A549 (cell line): ENCODE measurements around the gene TSEN54. TPM values are rescaled to one million over a fixed set of nuclear protein-coding genes. Genes with fewer than 3 reads are reported as not detected.
A peak's percentile ranks its signal among the peaks of the same experiment; 100 is the strongest.

Source experiments
- ATAC-seq, 2 experiments: fragments of 200-7000 bp in 1 of 2; fragments of >200 bp in 1 of 2; cut with Nextera tagmentation in 1 of 2; cut with Tn5 transposase in 1 of 2; 3 replicates each; pipeline versions ENCODE4 v1.8.0 to v1.9.1; 2018 to 2020; ENCODE audit warnings: mild to moderate bottlenecking in 1 of 2, moderate library complexity in 1 of 2
- CTCF ChIA-PET: fragments of 300-600 bp; sonication (Branson Sonifier 250); formaldehyde crosslinking; extraction: SDS; loops from one replicate; lab custom pipeline; 2021; ENCODE audit warnings: antibody characterized with exemption, inconsistent platforms; lab: Yijun Ruan, JAX
- POLR2A ChIA-PET: fragments of 350-600 bp; formaldehyde crosslinking; extraction: SDS; loops from one replicate; lab custom pipeline; 2021; ENCODE audit warnings: antibody characterized with exemption, inconsistent platforms; lab: Yijun Ruan, JAX
- DNase-seq, 2 experiments: peaks; one replicate each; pipeline versions ENCODE4 v3.0.0 to v3.0.0-alpha.2; 2011 to 2016; ENCODE audit warnings: low read depth in 1 of 2, low spot score in 1 of 2
- FAIRE-seq: peaks from 2 replicates; lab custom pipeline; 2011; peaks lifted over from hg19 to GRCh38; lab: Jason Lieb, UNC
- H3K27ac ChIP-seq, 2 experiments: fragments of >200 bp; sonication (Bioruptor Twin); formaldehyde crosslinking; 3 replicates each; pipeline ENCODE4 v1.5.1; 2016 to 2017
- H3K4me1 ChIP-seq: fragments of >200 bp; sonication (Bioruptor Twin); formaldehyde crosslinking; 3 replicates; pipeline ENCODE4 v1.6.1; 2016
- H3K4me2 ChIP-seq: fragments of >200 bp; sonication (Bioruptor Twin); formaldehyde crosslinking; 3 replicates; pipeline ENCODE4 v1.6.1; 2016
- H3K4me3 ChIP-seq: fragments of >200 bp; sonication (Bioruptor Twin); formaldehyde crosslinking; 3 replicates; pipeline ENCODE4 v1.5.1; 2016
- H3K9me3 ChIP-seq: fragments of >200 bp; sonication (Bioruptor Twin); formaldehyde crosslinking; 3 replicates; pipeline ENCODE4 v1.6.1; 2016
- BHLHE40 ChIP-seq: IDR thresholded peaks from 2 replicates; pipeline ENCODE4 v1.6.1; 2012; ENCODE audit warnings: low read depth, low read length, inconsistent platforms
- CBX8 ChIP-seq: fragments of 200-600 bp; sonication (generic); IDR thresholded peaks from 2 replicates; pipeline ENCODE4 v1.6.1; 2016
- EHF ChIP-seq: fragments of 250-450 bp; sonication (Bioruptor Pico); IDR thresholded peaks from 2 replicates; pipeline ENCODE4 v1.5.0; 2020; ENCODE audit warnings: mild to moderate bottlenecking
- EHMT2 ChIP-seq: fragments of 200-600 bp; sonication (generic); IDR thresholded peaks from 2 replicates; pipeline ENCODE4 v1.6.1; 2016; ENCODE audit warnings: antibody characterized with exemption, low read depth, mild to moderate bottlenecking, moderate library complexity
- EP300 ChIP-seq, 2 experiments: fragments of >200 bp; sonication (Bioruptor Twin); formaldehyde crosslinking; IDR thresholded peaks; 2 replicates in 1 of 2; 3 replicates in 1 of 2; pipeline ENCODE4 v1.6.1; 2016 to 2017
- ESRRA ChIP-seq: fragments of 150-350 bp; IDR thresholded peaks from 2 replicates; pipeline ENCODE4 v1.6.1; 2014; ENCODE audit warnings: mild to moderate bottlenecking, low read length, borderline replicate concordance
- FOSL2 ChIP-seq, 2 experiments: fragments of 450-650 bp in 1 of 2; fragments of >200 bp in 1 of 2; sonication (Bioruptor Twin) in 1 of 2; formaldehyde crosslinking; IDR thresholded peaks; 2 replicates each; pipeline versions ENCODE4 v1.5.0 to v1.6.1; 2016 to 2020; ENCODE audit warnings: mild to moderate bottlenecking in 1 of 2, moderate library complexity in 1 of 2
- GATA3 ChIP-seq: IDR thresholded peaks from 2 replicates; pipeline ENCODE4 v1.6.1; 2012; ENCODE audit warnings: borderline replicate concordance
- HDAC2 ChIP-seq: fragments of 200-600 bp; sonication (generic); IDR thresholded peaks from 2 replicates; pipeline ENCODE4 v1.6.1; 2016
- HOXA7 ChIP-seq: fragments of 250-450 bp; sonication (Bioruptor Pico); IDR thresholded peaks from 2 replicates; pipeline ENCODE4 v1.5.0; 2020; ENCODE audit warnings: mild to moderate bottlenecking, moderate library complexity
- JUNB ChIP-seq: fragments of >200 bp; sonication (Bioruptor Twin); formaldehyde crosslinking; IDR thresholded peaks from 2 replicates; pipeline ENCODE4 v1.6.1; 2016
- MAFK ChIP-seq: fragments of 450-650 bp; IDR thresholded peaks from 2 replicates; pipeline ENCODE4 v1.6.1; 2014; ENCODE audit not compliant: partially characterized antibody
- MAZ ChIP-seq: fragments of 150-350 bp; IDR thresholded peaks from 2 replicates; pipeline ENCODE4 v1.6.1; 2014; ENCODE audit warnings: antibody characterized with exemption, low read depth, low read length, borderline replicate concordance
- MYC ChIP-seq: IDR thresholded peaks from 2 replicates; pipeline ENCODE4 v1.6.1; 2012; ENCODE audit warnings: mild to moderate bottlenecking, inconsistent platforms, low read length, improper control_type of control experiment, borderline replicate concordance
- NFE2L2 ChIP-seq: fragments of 150-350 bp; conservative IDR thresholded peaks from 2 replicates; pipeline ENCODE4 v1.6.1; 2014; ENCODE audit warnings: low read length
- NPAS2 ChIP-seq: fragments of 250-450 bp; sonication (Bioruptor Pico); IDR thresholded peaks from 2 replicates; pipeline ENCODE4 v1.8.0; 2022; ENCODE audit warnings: mild to moderate bottlenecking, moderate library complexity, borderline replicate concordance
- NR3C1 ChIP-seq: fragments of >200 bp; sonication (Bioruptor Twin); formaldehyde crosslinking; IDR thresholded peaks from 3 replicates; pipeline ENCODE4 v1.6.1; 2017
- PHF8 ChIP-seq: fragments of 200-600 bp; sonication (generic); IDR thresholded peaks from 2 replicates; pipeline ENCODE4 v1.6.1; 2016; ENCODE audit warnings: low read depth, mild to moderate bottlenecking, antibody characterized with exemption, moderate library complexity, borderline replicate concordance
- RFX5 ChIP-seq: fragments of 450-650 bp; IDR thresholded peaks from 2 replicates; pipeline ENCODE4 v1.7.1; 2014; ENCODE audit warnings: antibody characterized with exemption, mild to moderate bottlenecking, moderate library complexity
- RNF2 ChIP-seq: fragments of 200-600 bp; sonication (generic); IDR thresholded peaks from 2 replicates; pipeline ENCODE4 v1.6.1; 2016; ENCODE audit warnings: low read depth, mild to moderate bottlenecking, antibody characterized with exemption, moderate library complexity, borderline replicate concordance
- SMC3 ChIP-seq: fragments of >200 bp; sonication (Bioruptor Twin); formaldehyde crosslinking; IDR thresholded peaks from 3 replicates; pipeline ENCODE4 v1.6.1; 2018; ENCODE audit warnings: inconsistent platforms
- ZC3H11A ChIP-seq: fragments of 450-650 bp; IDR thresholded peaks from 2 replicates; pipeline ENCODE4 v1.6.1; 2014; ENCODE audit warnings: antibody characterized with exemption, mild to moderate bottlenecking
- ZSCAN20 ChIP-seq: fragments of 250-450 bp; sonication (Bioruptor Pico); IDR thresholded peaks from 2 replicates; pipeline ENCODE4 v1.8.0; 2022; ENCODE audit warnings: mild to moderate bottlenecking, moderate library complexity
- WGBS: methylation state at CpG from one replicate; pipeline ENCODE4 v1.1.6; 2017; ENCODE audit errors: missing lambda C conversion rate; 5-methylcytosine and 5-hydroxymethylcytosine counted together
- polyA plus RNA-seq, 4 experiments: library from polyadenylated mRNA; depleted of rRNA in 3 of 4; stranded (reverse); fragments of >200 nt; fragmentation: RNase III in 1 of 4; extraction: RNeasy Plus Mini Kit Qiagen cat#74134 plus additional on column Dnase treatment in 1 of 4; gene quantifications; 2 replicates in 3 of 4; 3 replicates in 1 of 4; pipeline ENCODE4 v1.2.3, GENCODE V29; 2011 to 2017
- TF ChIP-seq, protein P1 (sequence below): IDR thresholded peaks from 2 replicates; pipeline ENCODE4 v1.6.1; 2012
- TF ChIP-seq, protein P2 (sequence below): fragments of 200-600 bp; sonication (generic); IDR thresholded peaks from 2 replicates; pipeline ENCODE4 v1.6.1; 2016; ENCODE audit warnings: antibody characterized with exemption, mild to moderate bottlenecking, moderate library complexity
- TF ChIP-seq, protein P3 (sequence below): fragments of 250-450 bp; sonication (Bioruptor Pico); IDR thresholded peaks from 2 replicates; pipeline ENCODE4 v1.5.0; 2020; ENCODE audit warnings: low read depth, mild to moderate bottlenecking, moderate library complexity
- TF ChIP-seq, protein P4 (sequence below): fragments of >200 bp; sonication (Bioruptor Twin); formaldehyde crosslinking; IDR thresholded peaks from 3 replicates; pipeline ENCODE4 v1.6.1; 2016

The TSEN54 gene
- polyA plus RNA-seq, 2 of the 4 experiments (the other 2 are of a cell fraction), result 24.8 to 38.4 TPM

DNA sequence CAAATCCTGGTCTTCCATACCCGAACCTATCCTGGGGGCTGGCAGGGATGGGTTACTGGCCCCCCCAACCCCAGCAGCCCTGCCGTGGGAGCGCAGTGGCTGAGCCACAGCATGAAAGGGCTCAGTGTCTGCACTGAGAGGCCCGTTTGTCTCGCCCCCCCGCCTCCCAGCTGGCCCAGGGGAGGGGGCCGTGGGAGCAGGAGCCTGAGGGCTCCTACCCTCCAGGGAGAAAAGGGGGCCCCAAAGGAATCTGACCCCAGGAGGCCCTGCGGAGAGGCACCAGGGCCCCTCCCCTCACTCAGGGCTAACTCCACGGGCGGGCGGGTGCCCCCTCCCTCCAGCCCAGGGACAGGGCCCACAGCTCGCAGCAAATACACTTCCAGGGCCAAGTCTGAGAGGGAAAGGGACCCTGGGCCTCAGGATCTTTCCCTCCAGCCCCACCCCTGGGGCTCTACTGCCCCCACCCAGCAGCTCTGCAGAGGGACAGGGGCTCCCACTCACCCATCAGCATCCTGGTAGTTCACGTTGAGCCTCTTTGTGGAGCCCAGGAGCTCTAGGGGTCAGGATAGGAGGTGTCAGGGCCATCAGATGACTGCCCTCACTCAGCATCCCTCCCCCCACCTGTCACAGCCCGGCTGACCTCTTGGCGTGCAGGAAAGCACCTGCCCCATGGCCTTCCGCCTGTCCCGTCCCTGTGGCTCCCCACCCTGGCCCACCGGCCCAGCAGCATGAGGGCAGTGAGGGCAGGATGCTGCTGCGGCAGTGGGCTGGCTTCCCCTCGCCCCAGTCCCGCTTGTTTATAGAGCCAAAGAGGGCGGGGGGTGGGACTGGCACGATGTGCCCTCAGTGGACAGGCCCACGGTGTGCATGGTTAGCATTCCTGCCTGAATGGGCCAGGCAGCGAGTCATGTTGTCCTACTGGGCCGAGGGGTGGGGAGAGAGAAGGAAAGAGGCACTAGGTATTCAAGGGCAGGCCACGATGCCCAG lies 8.3 kb upstream of the TSEN54 start:
- H3K4me1 ChIP-seq, result peaks cover 28% of the 10 kb centered on the region
- H3K4me2 ChIP-seq, result peak overlapping the region; percentile 18; the same call in 2 of the 3 replicates
- WGBS, result 63% methylated on average over 16 of the region's 27 CpGs
- H3K4me3 ChIP-seq, result no peak overlapping the region
- TF ChIP-seq SMC3 (no peak), JUNB (no peak), HDAC2 (no peak), ZSCAN20 (CRISPR knock-in tag) (no peak), BHLHE40 (no peak), HOXA7 (CRISPR knock-in tag) (no peak), EHF (CRISPR knock-in tag) (no peak), PHF8 (no peak), NPAS2 (CRISPR knock-in tag) (no peak), CBX8 (no peak), NFE2L2 (no peak), EHMT2 (no peak), NR3C1 (no peak)
- TF ChIP-seq, protein P1, sequence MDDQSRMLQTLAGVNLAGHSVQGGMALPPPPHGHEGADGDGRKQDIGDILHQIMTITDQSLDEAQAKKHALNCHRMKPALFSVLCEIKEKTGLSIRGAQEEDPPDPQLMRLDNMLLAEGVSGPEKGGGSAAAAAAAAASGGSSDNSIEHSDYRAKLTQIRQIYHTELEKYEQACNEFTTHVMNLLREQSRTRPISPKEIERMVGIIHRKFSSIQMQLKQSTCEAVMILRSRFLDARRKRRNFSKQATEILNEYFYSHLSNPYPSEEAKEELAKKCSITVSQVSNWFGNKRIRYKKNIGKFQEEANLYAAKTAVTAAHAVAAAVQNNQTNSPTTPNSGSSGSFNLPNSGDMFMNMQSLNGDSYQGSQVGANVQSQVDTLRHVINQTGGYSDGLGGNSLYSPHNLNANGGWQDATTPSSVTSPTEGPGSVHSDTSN, result no peak
- H3K9me3 ChIP-seq, result no peaks in the 10 kb centered on the region
- FAIRE-seq (no peak), DNase-seq (no peak), ATAC-seq (peak; percentile 6 to 20; a peak in 3 of 6 replicates)
- CTCF ChIA-PET, result interaction anchor here (0.9 to 6.4 kb wide), 6 partner anchors 9 to 96 kb away, joined by 3 to 55 read pairs (median 4); partner anchors contain the start of gene TSEN54
- POLR2A ChIA-PET, result no interaction called here
- peak overlapping the region in 1 of 2 experiments; percentile 22; a peak in 1 of 6 replicates for H3K27ac ChIP-seq

DNA sequence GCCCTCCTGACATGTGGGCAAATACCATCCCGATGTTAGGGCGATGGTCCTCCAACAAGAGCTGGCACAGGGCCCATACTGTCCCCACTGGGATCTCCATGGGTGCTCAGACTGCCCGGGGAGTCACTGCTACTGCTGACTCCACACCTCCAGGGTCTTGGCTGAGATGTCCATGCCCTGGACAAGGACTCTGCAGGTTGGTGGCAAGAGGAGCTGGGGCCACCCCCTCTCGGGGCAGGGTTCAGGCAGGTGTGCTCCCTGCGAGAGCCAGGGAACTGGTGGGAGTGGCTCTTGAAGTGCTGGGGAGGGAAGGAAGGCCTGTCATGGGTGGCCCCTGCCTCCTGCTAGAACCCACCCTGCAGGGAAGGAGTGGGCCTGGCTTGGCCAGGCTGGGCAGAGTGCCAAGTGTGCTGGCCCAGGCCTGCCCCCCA lies 7.4 kb upstream of the TSEN54 start:
- CTCF ChIA-PET, result interaction anchor here (1.4 to 1.9 kb wide), 6 partner anchors 10 to 242 kb away, joined by 3 to 7 read pairs (median 3); partner anchors contain the start of gene TMEM94
- POLR2A ChIA-PET, result no interaction called here
- Histone ChIP-seq H3K9me3 (no peaks in the 10 kb centered on the region), H3K4me2 (peak overlapping the region; percentile 18; the same call in 1 of the 3 replicates), H3K27ac (no peak overlapping the region; a peak in 1 of 6 replicates), H3K4me3 (no peak overlapping the region), H3K4me1 (peaks cover 33% of the 10 kb centered on the region)
- no peak for DNase-seq
- ATAC-seq, result no peak; a peak in 1 of 6 replicates
- 59% methylated on average over 5 of the region's 5 CpGs for WGBS
- TF ChIP-seq SMC3 (no peak), RFX5 (no peak), MAZ (no peak), MYC (no peak), MAFK (no peak), ZC3H11A (no peak), BHLHE40 (no peak), EHF (CRISPR knock-in tag) (no peak), ESRRA (no peak), NR3C1 (no peak), FOSL2 (IDR thresholded peaks at IDR 0.05) (no peak), FOSL2 (CRISPR knock-in tag; IDR thresholded peaks at IDR 0.05) (no peak), EP300 (IDR thresholded peaks at IDR 0.05) (no peak), GATA3 (no peak), RNF2 (no peak)
- TF ChIP-seq, protein P2, sequence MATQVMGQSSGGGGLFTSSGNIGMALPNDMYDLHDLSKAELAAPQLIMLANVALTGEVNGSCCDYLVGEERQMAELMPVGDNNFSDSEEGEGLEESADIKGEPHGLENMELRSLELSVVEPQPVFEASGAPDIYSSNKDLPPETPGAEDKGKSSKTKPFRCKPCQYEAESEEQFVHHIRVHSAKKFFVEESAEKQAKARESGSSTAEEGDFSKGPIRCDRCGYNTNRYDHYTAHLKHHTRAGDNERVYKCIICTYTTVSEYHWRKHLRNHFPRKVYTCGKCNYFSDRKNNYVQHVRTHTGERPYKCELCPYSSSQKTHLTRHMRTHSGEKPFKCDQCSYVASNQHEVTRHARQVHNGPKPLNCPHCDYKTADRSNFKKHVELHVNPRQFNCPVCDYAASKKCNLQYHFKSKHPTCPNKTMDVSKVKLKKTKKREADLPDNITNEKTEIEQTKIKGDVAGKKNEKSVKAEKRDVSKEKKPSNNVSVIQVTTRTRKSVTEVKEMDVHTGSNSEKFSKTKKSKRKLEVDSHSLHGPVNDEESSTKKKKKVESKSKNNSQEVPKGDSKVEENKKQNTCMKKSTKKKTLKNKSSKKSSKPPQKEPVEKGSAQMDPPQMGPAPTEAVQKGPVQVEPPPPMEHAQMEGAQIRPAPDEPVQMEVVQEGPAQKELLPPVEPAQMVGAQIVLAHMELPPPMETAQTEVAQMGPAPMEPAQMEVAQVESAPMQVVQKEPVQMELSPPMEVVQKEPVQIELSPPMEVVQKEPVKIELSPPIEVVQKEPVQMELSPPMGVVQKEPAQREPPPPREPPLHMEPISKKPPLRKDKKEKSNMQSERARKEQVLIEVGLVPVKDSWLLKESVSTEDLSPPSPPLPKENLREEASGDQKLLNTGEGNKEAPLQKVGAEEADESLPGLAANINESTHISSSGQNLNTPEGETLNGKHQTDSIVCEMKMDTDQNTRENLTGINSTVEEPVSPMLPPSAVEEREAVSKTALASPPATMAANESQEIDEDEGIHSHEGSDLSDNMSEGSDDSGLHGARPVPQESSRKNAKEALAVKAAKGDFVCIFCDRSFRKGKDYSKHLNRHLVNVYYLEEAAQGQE, result no peak
- TF ChIP-seq, protein P3, sequence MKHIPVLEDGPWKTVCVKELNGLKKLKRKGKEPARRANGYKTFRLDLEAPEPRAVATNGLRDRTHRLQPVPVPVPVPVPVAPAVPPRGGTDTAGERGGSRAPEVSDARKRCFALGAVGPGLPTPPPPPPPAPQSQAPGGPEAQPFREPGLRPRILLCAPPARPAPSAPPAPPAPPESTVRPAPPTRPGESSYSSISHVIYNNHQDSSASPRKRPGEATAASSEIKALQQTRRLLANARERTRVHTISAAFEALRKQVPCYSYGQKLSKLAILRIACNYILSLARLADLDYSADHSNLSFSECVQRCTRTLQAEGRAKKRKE, result no peak
- TF ChIP-seq, protein P4, sequence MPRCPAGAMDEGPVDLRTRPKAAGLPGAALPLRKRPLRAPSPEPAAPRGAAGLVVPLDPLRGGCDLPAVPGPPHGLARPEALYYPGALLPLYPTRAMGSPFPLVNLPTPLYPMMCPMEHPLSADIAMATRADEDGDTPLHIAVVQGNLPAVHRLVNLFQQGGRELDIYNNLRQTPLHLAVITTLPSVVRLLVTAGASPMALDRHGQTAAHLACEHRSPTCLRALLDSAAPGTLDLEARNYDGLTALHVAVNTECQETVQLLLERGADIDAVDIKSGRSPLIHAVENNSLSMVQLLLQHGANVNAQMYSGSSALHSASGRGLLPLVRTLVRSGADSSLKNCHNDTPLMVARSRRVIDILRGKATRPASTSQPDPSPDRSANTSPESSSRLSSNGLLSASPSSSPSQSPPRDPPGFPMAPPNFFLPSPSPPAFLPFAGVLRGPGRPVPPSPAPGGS, result no peak
- TF ChIP-seq, protein P1, result no peak
- FAIRE-seq, result no peak
